HG02870 (cell line): ENCODE results near the gene DPP6.

Experiments used
- ATAC-seq: cut with Tn5 transposase; IDR thresholded peaks from one replicate; pipeline ENCODE4 v1.9.1; 2021; ENCODE audit warnings: mild to moderate bottlenecking, moderate library complexity; ENCODE audit not compliant: unreplicated experiment

The DPP6 gene

DNA sequence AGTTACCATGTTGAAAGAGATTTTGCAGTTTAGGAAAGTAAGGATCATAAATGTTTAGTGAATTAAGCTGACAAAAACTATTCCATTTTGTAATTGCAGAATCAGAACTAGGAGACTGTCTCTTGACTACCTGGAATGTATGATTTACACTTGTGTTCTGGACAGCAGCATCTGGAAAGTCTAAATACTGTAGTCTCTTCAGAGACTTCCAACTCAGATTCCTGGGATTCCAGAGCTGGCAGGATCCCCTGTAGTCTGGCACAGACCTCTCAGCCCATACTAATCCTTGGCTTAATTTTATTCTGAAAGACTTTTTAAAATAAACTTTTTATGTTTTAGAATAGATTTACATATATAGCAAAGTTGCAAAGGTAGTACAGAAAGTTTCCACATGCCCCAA is 452.7 kb downstream of the DPP6 start:
- no peak for ATAC-seq

DNA sequence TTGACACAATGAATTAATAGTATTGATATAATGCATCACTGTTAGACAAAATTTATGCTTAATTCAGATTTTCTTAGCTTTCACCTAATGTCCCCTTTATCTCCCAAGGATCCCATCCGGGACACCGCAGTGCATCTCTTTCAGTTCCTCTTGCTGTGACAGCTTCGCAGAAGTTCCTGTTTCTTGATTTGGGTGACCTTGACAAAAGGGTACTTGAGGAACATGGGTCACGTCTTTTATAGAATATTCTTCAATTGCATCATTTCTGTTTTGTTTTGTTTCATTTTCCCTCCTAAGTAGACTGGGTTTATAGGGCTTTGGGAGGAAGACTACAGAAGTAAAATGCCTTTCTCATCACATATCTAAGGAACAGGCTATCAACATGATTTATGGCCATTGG is 453.2 kb downstream of the DPP6 start:
- no peak for ATAC-seq

DNA sequence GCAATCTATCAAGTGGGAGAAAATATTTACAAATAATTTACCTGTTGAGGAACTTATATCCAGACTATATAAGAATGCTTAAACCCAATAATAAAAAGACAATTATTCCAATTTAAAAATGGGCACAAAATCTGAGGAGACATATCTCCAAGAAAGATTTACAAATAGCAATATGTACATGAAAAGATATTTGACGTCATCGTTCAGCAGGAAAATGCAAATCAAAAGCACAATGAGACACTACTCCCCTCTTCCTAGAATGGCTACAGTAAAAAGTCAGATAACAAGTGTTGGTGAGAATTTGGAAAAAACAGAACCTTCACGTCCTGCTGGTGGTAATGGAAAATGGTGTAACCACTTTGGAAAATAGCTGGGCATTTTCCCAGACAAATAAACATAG is 457.0 kb downstream of the DPP6 start:
- no peak for ATAC-seq

DNA sequence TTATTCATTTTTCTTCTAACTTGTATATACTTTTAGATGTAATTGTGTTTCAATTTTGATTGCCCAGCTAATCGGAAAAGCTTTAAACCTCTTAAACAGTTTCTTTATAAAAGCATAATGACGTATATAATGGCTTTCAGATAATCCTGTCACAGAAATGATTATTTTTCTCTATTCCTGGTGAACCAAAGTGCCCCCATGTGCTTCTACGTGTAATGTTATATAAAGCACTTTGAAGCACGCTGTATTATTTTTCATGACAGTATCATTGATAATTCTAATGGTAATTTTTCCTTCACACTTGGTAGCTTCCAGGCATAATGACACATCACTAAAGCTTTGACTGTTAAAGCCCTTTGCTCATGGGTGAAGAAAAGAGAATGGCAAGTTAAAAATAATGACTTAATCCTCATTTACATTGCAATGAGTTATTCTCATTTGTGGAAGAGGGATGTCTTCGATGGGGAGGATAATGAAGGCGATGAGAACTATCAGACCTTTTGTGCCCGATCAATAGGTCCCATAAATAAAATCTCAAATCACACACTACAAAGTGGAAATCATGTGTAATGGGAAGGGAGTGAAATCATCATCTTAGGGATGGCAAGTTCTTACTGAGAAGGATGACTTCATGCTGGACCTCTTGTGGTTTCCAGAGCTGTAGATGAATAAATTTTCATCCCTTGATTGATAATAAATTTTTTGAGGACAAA is 460.1 kb downstream of the DPP6 start:
- no peak for ATAC-seq

DNA sequence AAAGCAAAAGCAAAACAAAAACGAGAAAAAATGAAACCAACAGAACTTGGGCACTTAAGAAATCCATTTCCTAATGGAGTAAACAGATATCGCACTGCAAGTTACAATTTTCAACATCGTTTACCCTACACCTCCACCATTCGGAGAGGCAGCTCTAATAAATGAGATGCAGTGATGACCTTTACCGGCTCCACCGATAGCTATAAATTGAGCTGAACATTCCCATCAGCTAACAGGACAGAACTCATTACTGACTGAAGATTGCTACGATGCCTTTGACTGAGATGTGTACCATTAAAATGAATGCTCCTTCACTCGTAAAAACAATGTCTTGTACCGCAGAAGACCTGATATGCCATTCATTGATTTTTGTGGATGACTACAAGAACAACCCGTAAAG is 465.6 kb downstream of the DPP6 start:
- ATAC-seq: no peak

DNA sequence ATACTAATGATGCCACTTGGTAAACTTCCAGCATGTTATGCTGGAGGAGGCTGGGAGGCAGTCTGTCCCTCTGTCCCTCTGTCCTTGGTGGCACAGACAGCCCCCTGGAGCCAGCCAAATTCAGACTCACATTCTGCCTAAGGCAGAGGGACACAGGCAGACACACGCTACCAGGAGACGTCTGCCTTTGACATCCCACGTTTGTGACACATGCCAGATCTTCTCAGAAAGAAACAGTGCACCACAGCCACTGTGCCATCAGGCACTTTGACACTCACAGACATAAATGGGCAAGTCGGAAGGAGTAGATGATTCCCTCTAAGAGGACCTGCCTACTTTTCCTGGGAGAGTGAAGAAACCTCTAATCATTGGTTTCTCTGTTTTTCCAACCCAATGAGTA is 467.0 kb downstream of the DPP6 start:
- no peak for ATAC-seq

DNA sequence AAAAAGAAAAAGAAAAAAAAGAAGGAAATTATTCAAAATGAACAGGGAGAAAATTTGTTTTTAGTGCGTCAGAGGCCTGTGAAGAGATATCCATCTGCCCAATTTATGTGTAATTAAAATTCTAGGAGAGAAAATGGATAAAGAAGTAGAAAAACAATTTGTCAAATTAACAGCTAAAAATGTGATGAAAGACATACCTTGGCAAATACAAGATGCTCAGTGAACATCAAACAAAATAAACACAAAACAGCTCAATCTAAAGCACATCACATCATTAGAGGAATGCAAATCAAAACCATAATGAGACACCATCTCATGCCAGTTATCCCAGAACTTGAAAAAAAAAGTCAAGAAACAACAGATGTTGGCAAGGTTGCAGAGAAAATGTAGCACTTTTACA is 477.9 kb downstream of the DPP6 start:
- no peak for ATAC-seq

DNA sequence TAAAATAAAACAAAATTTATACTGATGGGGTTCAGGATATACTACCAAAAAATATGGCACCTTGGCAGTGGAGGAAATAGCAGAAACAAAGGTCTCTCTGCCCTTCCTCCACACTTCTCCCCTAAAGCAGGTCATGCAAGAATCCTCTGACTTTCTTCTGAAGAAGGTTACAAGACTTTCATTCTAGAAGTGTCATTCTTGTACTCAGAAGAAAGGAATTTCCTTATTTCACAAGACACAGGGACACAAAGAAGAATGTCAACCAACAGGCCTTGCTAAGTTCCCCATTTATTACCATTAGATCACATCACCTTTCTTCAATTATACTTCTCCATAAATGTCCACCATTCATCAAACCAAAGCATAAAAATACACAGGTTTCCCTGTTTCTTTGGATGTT is 480.6 kb downstream of the DPP6 start:
- no peak for ATAC-seq

DNA sequence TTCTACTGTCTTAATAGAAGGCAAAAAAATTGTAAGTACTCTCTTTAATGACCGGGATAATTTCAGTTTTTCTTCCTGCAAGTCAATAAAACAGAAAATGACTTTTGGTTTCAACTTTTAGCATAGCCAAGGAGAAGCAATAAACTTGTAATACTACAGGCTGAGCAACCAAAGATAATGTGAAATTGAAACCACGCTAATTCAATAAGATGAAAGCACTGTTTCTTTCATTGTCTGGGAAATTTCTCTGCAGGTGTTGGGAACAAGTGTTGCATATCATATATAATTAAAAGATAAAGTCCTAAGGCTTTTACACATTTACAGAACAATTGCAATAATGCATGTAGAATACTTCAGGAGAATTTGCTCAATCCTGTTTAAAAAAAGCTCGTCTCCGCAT is 488.4 kb downstream of the DPP6 start:
- no peak for ATAC-seq

DNA sequence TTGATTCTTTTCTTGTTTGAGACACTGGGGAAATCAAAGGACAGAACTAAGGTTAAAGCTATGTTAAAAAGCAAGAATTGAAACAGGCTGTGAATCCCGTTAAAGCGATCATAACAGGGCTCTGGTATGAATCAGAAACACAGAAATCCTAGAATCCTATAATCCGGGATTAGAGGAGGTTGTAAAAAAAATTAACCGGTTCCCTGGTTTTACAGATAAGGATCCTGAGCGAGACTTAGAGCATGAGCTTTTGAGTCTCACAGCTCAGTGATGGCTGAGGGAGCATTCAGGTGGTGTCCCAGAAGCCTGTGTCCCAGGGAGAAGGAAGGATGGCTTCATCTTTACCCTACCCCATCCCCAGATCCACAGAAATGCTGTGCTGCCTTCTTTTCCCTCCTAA is 489.4 kb downstream of the DPP6 start:
- no peak for ATAC-seq

DNA sequence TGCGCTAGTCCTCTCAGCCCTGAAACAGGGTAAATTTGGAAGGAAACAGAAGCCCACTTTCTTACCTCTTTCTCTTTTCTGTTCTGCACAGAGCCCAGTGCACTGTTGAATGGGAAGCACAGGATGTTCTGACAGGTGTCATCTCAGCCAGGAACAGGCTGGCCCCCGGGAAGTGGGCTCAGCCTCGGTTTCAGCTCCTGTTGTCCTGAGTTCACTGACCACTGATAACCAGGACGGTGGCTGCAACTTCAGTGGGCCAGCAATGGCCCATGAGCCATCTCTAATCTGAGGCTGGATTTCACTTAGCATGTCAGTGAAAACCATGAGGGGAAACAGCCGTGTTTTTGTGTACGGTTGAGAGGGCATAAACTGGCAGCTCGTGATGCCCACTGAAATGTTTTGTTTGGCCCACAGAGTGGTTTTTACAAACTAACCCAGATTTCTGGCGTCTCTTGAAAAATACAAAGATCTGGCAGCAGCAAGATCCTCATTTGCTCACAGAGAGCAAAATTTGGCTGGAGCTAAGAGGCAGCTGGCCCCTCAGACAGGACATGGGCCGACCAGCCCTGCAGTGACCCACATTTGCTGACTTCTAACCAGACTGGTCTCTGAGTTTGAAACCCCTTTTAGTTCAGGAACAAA is 494.9 kb downstream of the DPP6 start:
- ATAC-seq: no peak

DNA sequence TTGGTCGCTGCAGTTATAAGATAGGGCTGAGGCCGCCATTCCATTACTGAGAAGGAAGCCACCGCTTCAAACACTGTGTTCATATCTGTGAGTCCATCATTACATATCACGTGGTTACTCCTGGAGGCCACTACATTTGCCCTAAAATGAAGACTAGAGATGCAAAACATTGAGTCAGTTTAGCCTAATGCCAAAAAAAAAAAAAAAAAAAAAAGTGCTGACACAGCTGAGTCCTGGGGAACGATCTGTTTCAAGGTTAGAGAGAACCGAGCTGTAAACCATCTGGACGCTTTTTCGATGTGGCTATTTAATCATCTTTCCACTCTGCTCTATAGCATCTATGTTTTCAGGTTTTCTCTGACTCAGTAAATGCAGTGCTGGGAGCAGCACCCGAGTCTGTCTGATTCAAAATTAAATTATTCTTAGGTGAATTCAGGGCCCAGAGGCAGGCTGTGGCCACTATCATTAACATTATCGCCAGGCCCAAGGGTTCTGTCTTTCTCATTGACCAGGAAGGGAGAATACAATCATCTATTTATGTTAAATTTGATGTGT is 501.6 kb downstream of the DPP6 start:
- ATAC-seq: no peak

DNA sequence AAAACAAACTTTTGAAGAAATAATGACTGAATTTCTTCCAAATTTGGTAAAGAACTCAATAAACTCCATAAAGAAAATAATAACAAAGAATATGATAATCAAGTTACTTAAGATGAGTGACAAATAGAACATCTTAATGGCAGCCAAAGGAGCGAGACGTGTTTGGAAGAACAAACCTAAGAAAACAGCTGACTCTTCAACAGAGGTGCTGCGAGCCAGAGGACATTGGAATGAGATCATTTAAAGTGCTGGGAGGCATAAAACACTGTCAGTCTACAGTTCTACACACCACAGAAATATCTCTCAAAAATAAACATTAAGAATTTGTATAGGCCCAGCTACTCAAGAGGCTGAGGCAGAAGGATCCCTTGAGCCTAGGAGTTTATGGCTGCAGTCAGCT is 507.3 kb downstream of the DPP6 start:
- ATAC-seq: no peak

DNA sequence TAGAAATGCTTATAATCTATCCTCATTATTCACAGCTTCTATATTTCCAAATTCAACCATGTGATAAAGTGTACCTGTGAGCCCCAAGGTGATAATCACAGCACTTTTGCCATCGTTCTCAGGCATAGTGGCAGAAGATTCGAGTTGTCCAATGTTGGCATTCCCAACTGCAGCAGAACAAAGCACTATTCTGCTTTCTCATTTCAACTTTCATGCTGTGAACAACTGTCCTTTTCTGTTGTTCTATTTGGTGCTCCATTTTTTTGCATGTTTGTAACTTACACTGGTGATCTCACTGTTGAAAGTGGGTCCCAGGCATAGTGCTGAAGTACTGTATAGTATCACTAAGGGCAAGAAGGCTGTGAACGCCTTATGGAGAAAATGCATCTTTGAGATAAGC is 512.5 kb downstream of the DPP6 start:
- no peak for ATAC-seq

DNA sequence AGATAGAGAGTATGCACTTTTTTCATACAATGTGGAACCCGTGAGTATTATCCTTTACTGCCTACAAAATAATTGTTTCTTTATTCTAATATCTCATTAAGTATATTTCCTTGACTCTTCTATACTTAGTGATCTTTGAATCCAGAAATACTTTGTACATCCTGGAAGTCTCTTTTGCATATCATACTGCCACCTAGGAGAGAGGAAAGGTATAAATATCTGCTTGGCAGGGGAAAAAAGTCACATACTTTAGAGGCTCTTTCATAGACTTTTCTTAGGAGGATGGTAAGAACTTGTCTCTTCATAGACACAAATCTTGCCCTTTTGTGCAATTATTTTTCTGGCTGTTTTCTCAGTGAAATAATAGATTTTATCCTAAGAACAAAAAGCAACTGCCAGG is 514.7 kb downstream of the DPP6 start:
- ATAC-seq: no peak

DNA sequence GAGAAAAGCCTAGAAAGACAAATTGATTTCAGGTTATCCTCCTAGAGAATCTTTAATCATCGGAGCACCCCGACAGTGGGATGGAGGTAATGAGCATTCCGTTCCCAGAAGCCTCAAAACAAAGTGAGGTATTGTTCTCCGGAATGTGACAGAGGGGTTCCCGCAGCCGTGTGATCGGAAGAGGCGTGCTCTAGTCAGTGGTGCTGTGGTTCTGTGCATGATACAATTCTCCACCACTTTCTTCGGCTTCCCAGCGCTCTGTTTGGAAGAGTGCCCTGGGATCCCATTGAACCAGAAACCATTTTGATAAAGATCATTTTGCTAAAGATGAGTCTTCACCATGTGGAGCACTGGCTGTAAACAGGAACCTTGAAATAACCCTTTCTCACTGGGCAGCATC is 516.1 kb downstream of the DPP6 start:
- ATAC-seq: no peak

DNA sequence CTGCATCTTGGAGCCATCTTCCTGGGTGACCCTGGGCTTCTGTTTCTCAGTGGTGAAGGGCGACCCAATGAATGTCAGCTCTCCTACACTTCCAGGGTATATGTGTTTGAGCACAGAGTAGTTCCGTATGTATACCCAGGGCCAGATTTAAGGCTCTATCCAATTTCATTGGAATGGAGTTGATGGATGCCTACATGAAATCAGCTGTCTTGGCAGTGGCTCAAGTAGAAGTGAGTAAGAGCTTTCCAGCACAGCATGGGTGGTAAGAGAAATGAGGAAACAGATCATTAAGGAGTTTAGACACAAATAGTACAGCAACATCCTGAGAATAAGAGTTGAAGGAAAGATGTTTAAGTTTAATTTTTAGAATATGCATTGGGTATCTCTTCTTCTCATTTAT is 517.7 kb downstream of the DPP6 start:
- no peak for ATAC-seq

DNA sequence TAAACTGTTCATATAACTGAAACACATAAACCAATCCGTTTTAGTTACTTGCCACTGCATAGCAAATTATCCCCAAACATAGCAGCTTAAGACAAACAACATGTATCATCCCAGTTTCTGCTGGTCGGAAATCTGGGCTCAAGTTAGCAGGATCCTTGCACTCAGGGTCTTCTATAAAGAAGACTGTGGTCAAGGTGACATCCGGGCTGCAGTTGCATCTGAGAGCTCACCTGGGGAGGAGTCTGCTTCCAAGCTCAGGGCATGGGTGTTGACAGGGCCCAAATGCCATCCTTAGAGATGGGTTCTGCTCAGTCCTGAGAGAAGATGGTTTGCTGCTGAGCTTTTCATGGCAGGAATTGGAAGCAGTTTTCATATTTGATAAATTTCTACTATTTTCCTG is 519.6 kb downstream of the DPP6 start:
- no peak for ATAC-seq

DNA sequence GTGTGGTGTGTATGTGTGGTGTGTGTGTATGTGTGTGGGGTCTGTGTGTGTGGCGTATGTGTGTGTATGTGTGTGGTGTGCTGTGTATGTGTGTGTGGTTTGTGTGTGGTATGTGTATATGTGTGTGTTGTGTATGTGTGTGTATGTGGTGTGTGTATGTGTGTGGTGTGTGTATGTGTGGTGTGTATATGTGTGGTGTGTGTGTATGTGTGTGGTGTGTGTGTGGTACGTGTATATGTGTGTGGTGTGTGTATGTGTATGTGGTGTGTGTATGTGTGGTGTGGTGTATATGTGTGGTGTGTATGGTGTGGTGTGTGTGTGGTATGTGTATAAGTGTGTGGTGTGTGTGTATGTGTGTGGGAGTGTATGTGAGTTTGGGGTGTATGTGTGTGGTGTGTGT is 522.0 kb downstream of the DPP6 start:
- no peak for ATAC-seq

DNA sequence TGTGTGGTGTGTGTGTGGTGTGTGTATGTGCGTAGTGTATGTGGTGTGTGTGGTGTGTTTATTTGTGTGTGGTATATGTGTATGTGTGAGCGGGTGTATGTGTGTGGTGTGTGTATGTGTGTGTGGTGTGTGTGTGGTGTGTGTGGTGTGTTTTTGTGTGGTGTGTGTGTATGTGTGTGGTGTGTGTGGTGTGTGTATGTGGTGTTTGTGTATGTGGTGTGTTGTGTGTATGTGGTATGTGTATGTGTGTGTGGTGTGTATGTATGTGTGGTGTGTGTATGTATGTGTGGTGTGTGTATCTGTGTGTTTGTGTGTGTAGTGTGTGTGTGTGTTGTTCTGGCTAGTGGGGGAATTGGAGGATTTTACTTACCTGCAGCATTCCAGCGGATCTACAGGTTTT is 523.3 kb downstream of the DPP6 start:
- no peak for ATAC-seq

DNA sequence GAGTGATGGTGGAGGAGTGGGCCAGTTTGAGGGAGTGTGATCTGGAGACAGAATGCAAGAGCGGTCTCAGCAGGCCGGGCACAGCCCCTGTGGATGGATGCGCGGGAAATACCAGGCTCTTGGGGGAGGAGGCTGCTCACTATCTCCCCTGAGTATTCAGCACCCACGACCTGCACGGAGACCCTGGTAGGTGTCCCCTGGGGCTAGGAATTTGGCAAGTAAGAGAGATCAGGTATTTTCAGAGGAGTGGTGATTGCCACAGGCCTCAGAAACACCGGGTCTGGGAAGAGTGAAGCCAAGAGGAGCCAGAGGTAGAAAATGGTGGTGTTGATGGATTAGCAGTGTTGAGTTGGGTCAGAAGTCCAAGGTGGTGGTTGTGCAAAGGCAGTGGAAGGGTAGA is 524.4 kb downstream of the DPP6 start:
- ATAC-seq: no peak

DNA sequence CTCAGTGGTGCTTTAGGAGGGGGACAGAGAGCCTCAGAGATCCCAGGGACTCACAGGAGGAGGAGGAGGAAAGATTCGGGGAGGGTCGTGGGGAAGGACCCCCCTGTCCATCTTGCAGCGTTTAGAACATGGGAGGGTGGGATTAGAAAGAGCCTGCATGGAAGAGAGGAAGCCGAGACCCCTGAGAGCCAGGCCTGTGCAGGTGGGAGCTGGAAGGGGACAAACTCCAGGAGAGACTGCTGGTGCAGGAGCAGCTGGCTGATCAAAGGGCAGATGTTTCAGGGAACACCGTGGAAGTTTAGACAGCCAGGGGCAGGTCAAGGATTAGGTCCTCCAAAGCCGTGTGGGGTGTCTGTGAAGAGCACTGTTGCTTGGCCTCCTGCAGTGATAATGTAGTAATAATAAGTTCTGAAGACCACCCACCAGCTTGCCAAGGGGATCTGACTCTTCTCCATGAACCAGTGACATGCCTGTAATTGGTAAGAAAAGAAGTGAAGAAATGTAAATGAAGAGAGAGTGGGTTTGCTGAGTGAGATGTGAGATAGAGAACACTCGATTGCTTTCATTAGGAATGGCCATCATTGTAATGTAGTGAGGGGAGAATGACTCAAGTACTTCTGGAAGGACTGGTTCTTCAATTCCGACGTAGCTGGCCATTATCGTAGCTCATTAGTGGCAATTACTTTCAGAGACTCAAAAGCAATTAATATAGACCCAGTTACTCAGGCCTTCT is 525.1 kb downstream of the DPP6 start:
- ATAC-seq: no peak
